ENCODE data around the gene SAPCD2.
A peak's percentile ranks its signal among the peaks of the same experiment; 100 is the strongest.

Gene SAPCD2

DNA sequence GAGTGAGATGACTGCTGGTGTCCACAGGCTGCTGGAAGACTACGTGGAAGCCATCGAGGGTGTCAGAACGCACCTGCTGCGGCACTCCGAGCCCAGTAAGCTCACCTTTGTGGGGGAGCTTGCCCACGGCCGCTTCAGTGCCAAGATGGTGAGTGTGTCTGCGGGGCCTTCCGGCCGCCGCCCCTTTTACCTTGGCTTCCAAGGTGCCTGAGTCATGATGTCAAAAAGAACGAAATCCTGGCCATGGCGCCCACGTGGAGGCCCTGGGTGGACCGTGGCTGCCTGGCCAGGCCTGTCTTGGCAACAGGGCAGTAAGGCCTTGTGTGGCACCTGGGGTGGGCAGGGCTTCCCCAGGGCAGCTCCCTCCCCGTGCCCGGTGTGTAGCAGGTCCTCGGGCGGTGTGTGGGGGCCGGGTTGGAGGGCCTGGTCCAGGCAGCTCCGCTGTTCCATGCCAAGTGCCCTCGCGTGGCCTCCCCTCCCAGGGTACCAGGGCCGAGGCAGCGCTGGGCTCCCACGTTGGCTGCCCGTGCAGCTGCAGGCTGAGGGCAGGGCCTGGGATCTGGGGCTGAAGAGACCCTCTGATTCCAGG, 36.4 kb upstream of the SAPCD2 start:
- DNase-seq, result no peak

DNA sequence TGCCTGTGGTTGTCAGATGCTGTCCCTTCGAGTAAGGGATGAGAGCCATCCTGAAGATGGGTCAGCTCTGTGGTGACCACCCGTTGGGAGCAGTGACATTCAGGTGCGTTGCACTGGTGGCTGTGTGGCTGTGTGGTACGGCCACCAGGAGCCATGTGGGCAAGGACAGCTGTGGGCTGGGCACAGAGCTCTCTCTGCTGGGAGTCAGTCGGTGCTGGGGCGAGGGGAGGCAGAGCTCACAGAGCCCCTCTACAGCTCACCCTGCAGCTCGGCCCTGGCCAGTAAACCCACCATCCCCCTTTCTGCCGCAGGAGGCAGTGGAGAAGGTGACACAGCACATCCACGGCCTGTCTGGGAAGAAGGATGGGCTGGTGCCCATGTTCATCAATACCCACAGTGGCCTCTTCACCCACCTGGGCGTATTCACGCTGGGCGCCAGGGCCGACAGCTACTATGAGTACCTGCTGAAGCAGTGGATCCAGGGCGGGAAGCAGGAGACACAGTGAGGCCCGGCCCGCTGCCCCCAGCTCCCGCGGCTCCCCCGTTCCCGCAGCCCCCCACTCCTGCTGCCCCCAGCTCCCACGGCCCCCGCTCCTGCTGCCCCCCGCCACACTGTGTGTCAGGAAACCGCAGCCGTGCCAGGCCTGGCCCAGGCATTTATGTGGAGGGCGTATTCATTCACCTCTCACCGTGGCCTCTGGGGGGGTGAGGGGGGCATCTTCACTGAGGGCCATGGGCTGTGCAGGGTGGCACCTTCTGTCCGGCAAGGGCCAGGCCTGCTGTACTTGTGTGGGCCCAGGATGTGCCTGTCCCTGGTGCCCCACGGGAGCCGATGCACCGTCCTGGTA, 35.7 kb upstream of the SAPCD2 start:
- DNase-seq, result no peak

DNA sequence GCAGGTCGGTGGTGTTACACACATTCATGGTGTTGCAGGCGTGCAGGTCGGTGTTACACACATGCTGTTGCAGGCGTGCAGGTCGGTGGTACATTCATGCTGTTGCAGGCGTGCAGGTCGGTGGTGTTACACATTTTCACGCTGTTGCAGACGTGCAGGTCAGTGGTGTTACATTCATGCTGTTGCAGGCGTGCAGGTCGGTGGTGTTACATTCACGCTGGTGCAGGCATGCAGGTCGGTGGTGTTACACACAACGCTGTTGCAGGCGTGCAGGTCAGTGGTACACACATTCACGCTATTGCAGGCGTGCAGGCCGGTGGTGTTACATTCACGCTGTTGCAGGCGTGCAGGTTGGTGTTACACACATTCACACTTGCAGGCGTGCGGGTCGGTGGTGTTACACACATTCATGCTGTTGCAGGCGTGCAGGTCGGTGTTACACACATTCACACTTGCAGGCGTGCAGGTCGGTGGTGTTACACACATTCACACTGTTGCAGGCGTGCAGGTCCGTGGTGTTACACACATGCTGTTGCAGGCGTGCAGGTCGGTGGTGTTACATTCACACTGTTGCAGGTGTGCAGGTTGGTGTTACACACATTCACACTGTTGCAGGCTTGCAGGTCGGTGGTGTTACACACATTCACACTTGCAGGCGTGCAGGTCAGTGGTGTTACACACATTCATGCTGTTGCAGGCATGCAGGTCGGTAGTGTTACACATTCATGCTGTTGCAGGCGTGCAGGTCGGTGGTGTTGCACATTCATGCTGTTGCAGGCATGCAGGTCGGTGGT, 33.0 kb upstream of the SAPCD2 start:
- no peak for DNase-seq

DNA sequence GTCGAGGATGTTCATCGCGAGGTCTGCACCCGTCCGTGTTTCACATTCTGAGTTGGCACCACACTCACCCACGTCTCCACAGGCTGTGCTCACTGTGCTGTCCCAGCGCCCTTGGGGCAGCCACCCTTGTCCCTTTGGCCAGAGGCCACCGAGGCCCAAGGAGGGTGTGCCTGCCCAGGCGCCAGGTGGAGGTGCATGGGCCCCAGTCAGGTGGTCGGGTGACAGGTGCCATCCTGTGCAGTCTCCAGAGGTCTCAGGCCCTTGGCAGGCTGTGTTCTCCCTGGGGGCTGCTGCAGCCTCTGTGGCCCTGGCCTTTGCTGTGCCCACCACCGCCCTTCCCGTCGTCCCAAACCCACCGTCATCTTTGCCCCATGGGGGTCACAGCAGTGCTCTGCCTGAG, 28.9 kb upstream of the SAPCD2 start:
- no peak for DNase-seq

DNA sequence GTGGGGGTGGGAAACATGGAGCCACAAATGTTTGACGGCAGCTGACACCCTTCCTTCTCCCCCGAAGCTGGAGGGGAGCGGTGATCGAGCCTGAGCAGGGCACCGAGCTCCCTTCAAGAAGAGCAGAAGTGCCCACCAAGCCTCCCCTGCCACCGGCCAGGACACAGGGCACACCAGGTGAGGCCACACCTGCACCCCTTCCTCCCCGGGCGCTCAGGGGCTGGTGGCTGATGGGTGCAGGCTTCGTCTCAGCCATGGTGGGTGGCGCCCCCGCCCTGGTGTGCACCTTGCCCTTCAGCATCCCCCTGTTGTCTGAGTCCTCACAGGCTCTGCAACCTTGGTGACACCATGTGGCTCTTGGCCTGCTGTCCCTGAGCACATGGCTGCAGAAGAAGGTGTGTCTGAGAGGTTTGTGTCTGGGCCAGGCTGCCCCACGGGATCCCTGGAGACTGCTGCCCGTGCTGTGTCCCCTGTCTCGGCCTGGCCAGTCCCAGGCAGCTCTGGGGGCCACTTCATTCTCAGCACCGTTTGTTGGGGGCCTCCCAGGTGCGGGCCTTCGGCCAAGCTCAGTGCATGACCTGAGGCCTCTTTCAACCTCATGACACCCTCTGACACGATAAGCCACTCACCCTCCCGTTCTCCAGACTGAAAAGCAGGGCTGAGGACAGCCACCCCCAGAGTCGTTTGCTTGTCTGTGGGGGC, 27.6 kb upstream of the SAPCD2 start:
- DNase-seq, result no peak

DNA sequence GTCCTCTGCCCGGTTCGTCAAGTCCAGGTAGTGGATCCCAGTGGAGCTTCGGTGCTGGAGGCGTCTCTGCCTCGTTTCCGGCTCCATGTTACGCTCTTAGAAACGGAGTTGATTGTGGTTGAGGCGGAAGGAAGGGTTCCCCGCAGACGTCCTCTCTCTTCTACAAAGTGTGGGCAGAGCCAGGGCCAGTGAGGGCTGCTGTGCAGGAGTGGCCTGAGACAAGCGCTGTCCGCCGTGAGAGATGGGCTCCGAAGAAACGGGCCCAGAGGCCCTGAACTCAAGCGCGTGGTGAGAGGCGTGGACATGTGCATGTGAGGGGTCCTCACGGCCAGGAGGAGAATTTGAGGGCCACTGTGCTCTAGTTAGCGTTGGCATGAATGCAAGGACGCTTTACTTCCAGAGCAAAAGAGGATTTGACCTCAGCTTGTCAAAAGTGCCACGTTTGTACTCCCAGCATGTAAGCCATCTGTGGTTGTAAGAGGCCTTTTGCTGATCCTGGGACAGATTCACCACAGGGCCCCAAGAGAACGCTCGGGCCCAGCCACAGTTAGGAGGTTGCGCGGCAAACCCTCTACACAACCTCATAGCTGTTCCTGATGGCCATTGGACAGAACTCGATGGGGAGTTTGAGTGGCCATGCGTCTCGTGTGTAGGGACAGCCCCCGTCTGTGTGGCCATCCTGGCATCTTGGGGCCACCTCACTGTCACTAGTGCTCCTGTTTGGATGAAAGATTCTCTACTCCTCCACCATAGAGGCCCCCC, 26.6 kb upstream of the SAPCD2 start:
- no peak for DNase-seq

DNA sequence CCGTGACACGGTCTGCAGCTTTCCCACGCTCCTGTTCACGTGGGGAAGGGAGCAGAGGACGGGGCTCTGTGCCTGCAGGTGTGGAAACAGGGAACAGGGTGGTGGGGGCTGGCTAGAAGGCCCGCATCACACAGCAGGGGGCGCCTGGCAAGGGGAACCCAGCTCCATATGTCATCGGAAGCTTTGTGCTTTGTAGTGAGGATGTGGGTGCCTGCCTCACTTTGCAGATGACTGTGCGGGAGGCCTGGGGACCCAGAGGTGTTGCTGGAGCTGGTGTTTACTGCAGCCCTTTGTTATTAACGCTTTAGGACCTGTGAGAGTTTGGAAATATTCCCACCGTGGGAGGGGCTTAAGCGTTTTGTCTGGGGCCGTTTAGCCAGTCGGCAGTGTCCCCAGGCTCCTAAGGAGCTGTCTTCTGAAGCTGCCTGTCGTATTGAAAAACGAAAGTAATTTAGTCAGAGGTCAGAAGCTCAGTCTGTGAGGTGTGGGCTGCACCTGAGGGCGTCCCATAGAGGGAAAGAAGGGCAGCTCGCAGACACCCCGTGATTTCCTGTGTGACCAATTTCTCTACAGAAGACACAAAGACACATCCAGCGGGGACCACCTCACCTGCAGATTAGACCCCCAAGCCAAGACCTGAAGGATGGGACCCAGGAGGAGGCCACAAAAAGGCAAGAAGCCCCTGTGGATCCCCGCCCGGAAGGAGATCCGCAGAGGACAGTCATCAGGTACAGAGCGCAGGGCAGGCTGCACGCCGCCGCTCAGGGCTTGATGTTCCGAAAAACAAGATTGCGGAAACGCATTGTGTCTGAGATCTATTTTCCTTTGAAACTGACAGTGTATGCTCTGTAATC, 25.5 kb upstream of the SAPCD2 start:
- DNase-seq, result peak; percentile 81

DNA sequence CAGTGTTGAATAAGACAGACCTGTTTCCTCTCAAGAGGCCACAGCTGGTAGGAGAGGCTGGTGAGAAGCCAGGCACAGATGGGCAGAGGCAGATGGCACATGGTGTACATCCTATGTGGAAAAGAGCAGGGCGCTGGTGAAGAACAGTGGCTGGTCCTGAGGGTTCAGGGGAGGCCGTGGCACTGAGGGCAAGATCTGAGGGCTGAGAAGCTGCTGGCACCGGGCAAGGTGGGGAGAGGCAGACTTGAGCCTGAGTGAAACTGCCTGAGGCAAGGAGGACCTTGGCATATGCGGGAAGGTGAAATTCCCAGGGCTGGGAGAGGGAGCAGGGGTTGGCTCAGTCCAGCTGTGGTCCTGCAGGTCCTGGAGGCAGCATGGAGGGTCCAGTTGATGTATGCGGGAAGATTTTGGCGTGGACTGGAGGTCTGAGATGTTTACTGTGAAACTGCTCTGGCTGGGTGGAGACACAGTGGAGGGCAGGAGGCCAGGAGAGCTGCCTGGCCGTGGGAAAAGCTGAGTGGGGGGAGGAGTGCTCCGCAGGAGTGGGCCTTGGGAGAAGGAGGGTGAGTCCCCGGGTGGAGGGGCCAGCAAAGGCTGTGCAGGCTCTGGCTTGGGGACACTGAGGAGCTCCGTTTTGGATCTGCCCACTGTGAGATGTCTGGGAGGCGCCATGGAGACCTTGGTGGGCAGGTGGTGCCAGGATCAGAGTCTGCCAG, 19.0 kb upstream of the SAPCD2 start:
- DNase-seq, result no peak

DNA sequence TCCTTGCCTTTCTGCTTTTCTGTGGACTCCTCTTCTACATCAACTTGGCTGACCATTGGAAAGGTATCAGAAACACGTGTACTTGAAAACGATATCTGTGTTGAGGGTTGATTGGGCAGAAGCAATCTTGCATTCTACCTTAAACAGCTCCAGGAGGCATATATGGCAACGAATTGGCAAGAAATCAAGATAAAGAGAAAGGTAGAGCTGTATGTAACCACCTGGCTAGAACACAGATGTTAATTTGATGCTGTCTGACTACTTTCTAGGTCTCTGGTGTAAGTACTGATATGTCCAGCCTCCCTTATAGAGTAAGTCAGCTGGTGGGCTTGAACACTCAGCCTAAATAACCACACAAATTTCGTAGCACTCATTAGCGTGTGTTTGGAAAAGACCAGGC, 17.8 kb upstream of the SAPCD2 start:
- no peak for DNase-seq

DNA sequence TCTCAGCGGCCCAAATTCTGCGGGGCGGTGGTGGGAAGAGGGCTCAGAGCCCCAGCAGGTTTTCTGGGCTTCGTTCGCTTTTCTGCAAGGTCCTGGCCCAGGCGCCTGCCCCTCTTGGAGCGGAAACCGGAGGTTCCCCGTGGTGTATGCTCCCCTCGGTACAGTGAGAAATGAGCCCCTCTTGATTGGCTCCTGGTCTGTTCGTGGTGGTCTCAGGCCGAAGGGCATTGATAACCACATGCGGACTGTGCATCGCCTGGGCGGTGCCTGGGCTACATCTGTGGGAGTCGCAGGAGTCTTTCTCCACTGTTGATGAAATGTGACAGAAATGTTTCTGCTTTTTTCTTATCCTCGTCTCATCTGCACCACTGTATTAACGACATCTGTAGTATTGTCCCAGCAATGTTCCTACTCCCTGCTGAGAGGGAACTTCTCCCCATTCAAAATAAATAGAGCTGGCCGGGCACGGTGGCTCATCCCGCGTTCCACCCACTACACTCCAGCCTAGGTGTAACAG, 17.1 kb upstream of the SAPCD2 start:
- DNase-seq, result no peak

DNA sequence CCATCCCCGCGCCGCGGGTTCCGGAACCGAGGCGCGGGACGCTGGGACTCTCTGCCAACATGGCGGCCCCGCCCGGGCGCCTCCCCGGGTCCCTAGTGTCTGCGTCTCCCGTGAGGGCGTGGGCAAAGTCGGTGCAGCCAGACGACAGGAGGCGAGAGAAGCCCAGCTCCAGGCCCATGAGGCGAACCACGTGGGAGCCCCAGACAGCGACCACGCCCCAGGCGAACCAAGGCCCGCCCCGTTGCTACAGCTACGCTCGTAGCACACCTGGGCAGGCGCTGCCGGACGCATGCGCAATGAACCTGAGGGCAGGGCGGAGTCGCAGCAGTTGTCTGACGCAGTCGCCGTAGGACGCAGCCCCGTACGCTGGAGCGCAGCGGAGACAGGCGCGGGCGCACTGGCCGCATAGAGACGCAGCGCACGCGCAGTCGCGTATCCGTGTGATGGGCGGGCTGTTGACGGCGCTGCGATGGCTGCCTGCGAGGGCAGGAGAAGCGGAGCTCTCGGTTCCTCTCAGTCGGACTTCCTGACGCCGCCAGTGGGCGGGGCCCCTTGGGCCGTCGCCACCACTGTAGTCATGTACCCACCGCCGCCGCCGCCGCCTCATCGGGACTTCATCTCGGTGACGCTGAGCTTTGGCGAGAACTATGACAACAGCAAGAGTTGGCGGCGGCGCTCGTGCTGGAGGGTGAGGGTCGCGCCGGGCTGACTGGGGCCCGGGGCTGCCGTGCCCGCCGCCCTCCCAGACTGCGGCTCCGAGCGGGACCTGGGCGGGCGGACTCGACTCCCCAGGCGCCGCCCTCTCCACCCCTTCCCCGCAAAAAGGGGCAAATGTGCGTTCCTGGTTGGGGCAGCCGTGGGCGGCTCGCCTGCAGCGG, 16.4 kb upstream of the SAPCD2 start, which contains the start of gene MAN1B1:
Gene MAN1B1 (plus strand): TSS at position 455 of the 878 bp plus-strand sequence. CDS start 15 bp downstream, at position 470.
- peak; percentile 99 for DNase-seq

DNA sequence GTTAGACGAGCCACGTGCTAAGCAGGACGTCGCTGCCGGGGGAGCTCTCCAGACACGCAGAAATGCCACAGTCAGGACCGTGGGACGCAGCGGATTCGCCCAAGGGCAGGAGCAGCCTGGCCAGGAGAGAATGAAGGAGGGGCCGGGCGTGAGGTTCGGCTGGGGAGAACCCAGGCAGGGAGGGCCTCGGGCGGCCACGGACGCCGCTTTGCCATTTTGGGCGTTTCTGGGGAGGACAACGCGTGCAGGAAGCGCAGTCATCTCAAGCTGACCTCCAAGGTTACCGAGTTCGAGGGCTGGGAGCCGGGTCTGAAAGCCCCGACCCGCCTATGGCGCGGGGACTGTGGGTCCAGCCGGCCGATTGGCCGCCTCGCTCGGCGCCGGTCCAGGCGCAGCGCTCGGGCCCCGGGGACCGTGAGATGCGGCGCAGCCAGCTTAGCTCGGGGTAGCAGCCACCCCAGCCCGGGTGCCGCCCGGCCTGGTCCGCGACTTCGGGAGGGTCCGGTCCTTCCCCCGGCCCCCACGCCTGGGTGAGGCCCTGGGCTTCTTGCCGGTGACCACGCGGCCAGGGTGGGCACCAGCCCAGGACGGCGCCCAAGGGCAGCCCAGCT, 15.7 kb upstream of the SAPCD2 start:
- DNase-seq, result peak; percentile 35

DNA sequence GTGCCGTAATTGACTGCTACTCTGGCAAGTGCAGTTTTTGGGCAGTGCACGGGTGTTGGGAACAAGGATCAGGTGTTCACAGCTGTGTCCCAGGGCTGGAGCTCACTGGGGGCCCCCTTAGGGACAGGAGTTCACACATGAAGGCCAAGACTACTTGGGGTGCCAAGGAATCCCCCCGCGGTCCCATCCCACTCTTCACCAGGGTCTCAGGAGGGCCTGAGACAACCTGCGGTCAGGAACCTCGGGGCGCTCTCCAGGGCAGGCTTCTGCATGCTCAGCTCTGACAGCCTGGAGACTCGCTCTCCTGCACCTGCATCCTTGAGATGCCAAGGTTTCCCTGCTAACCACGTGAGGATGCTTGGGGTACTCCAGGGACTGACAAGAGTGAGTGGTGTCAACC, 14.2 kb upstream of the SAPCD2 start:
- DNase-seq, result no peak

DNA sequence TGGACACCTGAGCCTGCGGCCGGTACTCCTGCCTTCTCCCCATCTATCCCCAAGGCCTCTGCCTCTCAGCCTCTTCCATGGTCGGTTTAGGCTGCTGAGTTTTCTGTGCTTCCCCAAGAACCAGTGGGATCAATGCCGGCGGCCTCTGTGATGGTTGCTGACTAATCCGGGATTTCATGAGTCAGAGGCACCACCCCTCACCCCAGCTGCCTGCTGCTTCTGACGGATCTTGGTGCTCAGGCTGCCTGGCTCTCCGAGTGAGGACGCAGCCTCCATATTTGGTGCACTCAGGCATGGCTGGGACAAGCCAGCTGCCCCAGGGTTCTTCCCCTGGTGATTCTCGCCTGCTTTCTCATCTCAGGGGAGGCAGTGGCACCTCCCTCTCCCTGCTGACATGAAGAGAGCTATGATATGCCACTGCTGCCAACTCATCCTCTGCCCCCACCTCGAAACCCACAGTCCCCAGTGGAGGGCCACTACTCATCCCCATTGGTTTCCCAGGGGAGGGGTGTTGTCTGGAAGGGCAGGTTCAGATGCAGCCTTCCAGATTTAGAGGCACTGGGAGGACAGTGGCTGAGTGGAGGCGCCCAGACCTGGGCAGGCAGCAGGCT, 13.1 kb upstream of the SAPCD2 start:
- DNase-seq, result no peak

DNA sequence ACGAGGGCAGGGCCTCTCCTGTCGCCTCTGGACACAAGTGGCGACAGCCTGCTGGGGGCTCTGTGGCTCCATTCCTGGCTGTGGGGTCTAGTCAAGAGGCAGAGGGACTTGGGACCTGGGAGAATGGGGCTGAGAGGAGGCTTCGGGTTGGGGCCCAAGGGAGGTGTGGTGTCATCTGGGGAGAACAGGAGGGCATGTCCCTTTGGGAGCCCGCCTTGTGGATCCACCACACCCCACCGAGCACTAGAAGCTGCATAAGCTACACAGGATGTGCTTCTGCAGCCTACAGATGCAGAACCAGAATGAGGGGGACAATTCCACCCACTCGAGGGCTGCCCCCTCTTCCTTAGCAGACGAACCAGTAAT, 12.6 kb upstream of the SAPCD2 start:
- no peak for DNase-seq

DNA sequence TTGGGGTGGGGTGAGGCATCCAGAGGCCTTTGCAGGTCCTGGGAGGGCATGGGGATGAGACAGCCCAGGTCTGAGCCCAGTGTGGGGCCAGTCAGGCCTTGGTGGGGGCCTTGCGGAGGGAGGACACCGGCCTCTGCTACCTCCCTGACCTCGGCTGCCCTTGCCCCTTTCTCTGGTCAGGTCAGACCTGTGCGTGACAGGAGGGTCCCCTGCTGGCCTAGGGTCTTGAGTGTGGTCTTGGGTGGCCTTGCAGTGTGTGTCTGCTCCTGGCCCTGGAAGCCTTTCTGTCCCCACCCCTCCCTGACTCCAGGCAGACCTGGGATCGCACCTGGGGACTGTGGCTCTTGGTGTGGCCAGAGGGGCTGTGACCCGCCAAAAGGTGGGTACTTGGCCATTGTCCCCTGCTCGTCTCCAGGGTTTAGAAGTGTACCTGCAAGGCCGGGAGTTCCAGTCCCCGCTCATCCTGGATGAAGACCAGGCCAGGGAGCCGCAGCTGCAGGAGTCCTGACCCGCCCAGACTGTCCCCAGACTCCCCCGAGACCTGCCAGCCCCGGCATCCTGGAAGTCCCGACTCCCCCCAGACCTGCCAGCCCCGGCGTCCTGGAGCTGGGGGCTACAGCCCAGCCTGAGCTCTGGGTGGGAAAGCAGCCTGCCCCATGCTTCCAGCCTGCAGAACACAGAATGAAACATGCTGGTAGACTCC, 12.0 kb upstream of the SAPCD2 start:
- DNase-seq, result no peak

DNA sequence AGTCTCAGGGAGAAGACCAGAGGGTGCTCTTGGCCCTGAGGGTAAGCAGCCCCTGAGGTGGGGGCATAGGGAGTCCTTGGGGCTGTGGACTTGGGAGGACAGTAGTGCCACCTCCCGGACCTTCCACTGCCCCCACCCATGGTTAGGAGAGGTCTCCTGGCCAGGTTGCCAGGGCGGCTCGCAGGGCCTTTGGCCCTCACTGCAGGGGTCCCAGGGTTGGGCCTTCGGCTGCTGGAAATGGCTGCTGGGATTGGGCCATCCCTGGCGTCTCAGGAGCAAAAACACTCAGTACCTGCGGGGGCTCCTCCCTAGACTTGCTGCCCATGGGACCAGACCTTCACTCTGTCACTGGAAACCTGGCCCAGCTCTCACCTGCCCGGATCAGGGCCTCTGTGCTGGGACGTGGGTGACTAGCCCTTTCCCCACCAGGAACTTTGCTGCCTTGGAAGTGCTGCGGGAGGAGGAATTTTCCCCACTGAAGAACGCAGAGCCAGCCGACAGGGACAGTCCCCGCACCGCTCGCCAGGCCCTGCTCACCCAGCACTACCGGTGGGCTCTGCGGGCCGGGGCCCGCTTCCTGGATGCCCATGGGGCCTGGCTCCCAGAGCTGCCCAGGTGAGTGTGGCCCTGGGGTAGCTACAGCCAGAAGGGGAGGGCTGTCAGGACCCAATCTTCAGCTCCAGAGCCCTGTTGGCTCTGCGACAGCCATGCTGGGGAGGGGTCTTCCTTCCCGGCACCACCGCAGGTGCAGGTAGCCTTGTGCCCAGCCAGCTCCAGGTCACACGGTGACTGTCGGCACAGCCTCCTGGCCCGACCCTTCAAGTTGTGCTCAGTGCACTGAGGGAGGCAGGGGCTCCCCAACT, 10.1 kb upstream of the SAPCD2 start:
- no peak for DNase-seq

All from stimulated activated CD4-positive, alpha-beta T cell treated with anti-CD3 and anti-CD28 coated beads, Interleukin-12 subunit alpha, Interleukin-12 subunit beta, amount 100 ng/mL, for 4 hours (primary cell).